Adrenal gland (tissue), 5 donors: Measurements from ENCODE around the gene B9D2.
"Not testable (repeated sequence)": the region's sequence is repeated elsewhere in the genome, so short reads cannot be mapped to it uniquely, and the experiment has no call there.

ENCODE experiments used
- POLR2A ChIP-seq, 2 donors: fragments of 450-650 bp; IDR thresholded peaks; one replicate each; pipeline ENCODE4 v1.6.1; 2017; ENCODE audit warnings: antibody characterized with exemption in 2 of 2, mild to moderate bottlenecking in 2 of 2, moderate library complexity in 1 of 2
- TF ChIP-seq, protein P1 (sequence below), 6 experiments: fragments of 450-650 bp in 4 of 6; fragments of 200-600 bp in 2 of 6; sonication (generic) in 1 of 6; IDR thresholded peaks; 1 replicate in 5 of 6; 2 replicates in 1 of 6; pipeline versions ENCODE4 v1.5.1 to v1.8.0; 2016 to 2021; ENCODE audit warnings: antibody characterized with exemption in 6 of 6, mild to moderate bottlenecking in 2 of 6, moderate library complexity in 1 of 6
- donor health status: DM: no; HTN: no; CAD: no.

DNA sequence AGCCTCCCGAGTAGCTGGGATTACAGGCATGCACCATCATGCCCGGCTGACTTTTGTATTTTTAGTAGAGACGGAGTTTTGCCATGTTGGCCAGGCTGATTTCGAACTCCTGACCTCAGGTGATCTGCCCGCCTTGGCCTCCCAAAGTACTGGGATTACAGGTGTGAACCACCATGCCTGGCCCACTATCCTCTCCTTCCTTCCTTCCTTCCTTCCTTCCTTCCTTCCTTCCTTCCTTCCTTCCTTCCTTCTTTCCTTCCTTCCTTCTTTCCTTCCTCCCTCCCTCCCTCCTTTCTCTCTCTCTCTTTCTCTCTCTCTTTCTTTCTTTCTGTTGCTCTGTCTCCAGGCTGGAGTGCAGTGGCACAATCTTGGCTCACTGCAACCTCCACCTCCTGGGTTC lies 7.2 kb upstream of the B9D2 start:
- TF ChIP-seq, protein P1, sequence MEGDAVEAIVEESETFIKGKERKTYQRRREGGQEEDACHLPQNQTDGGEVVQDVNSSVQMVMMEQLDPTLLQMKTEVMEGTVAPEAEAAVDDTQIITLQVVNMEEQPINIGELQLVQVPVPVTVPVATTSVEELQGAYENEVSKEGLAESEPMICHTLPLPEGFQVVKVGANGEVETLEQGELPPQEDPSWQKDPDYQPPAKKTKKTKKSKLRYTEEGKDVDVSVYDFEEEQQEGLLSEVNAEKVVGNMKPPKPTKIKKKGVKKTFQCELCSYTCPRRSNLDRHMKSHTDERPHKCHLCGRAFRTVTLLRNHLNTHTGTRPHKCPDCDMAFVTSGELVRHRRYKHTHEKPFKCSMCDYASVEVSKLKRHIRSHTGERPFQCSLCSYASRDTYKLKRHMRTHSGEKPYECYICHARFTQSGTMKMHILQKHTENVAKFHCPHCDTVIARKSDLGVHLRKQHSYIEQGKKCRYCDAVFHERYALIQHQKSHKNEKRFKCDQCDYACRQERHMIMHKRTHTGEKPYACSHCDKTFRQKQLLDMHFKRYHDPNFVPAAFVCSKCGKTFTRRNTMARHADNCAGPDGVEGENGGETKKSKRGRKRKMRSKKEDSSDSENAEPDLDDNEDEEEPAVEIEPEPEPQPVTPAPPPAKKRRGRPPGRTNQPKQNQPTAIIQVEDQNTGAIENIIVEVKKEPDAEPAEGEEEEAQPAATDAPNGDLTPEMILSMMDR (IDR thresholded peaks at IDR 0.05): not testable (repeated sequence)
- TF ChIP-seq POLR2A (IDR thresholded peaks at IDR 0.05): not testable (repeated sequence)
